Measurements from ENCODE around the gene PRXL2C.

Gene PRXL2C

GRCh38 chr9:96612105-96612965, 42.8 kb downstream of the PRXL2C start:
- peak; percentile 71 for FAIRE-seq

- FAIRE-seq, result no peak
These were observed 43.8 kb downstream of the PRXL2C start for GRCh38 chr9:96611302-96611701.

GRCh38 chr9:96609732-96610131, 45.4 kb downstream of the PRXL2C start:
- FAIRE-seq, result no peak

- FAIRE-seq, result no peak
These were observed 47.1 kb downstream of the PRXL2C start for GRCh38 chr9:96607971-96608370.

GRCh38 chr9:96605328-96605727, 49.8 kb downstream of the PRXL2C start:
- FAIRE-seq, result no peak

GRCh38 chr9:96604004-96604319, 51.2 kb downstream of the PRXL2C start:
- FAIRE-seq, result no peak

- FAIRE-seq, result no peak
These were observed 51.7 kb downstream of the PRXL2C start for GRCh38 chr9:96603305-96604003.

GRCh38 chr9:96599298-96599697, 55.8 kb downstream of the PRXL2C start:
- FAIRE-seq, result no peak

GRCh38 chr9:96596601-96597111, 58.5 kb downstream of the PRXL2C start:
- no peak for FAIRE-seq

Measured in G401.6 (cell line).